GM21786 (cell line): ENCODE measurements around the gene BRF1.
"Not testable (repeated sequence)": the region's sequence is repeated elsewhere in the genome, so short reads cannot be mapped to it uniquely, and the experiment has no call there.

ENCODE experiments used
- ATAC-seq: cut with Tn5 transposase; IDR thresholded peaks from one replicate; pipeline ENCODE4 v1.9.1; 2021; ENCODE audit not compliant: unreplicated experiment

Gene BRF1

GRCh38 chr14:105315941-105316576, 15.3 kb upstream of the BRF1 start:
- no peak for ATAC-seq

GRCh38 chr14:105315211-105315721, 14.5 kb upstream of the BRF1 start:
- no peak for ATAC-seq

GRCh38 chr14:105314287-105315200, 13.7 kb upstream of the BRF1 start, which contains the start of gene PACS2:
Gene PACS2, plus strand, starts transcription at chr14:105314748. Its CDS starts 171 bp downstream, at chr14:105314919.
- ATAC-seq, result peak; percentile 60

- peak; percentile 8 for ATAC-seq
These were observed 12.8 kb upstream of the BRF1 start for GRCh38 chr14:105313381-105314286.

GRCh38 chr14:105312973-105313372, 12.2 kb upstream of the BRF1 start:
- ATAC-seq, result no peak

GRCh38 chr14:105311838-105312237, 11.0 kb upstream of the BRF1 start:
- ATAC-seq, result no peak

GRCh38 chr14:105309371-105309770, 8.6 kb upstream of the BRF1 start:
- ATAC-seq, result no peak

GRCh38 chr14:105307052-105307727, 6.4 kb upstream of the BRF1 start:
- no peak for ATAC-seq

- ATAC-seq, result no peak
These were observed 5.0 kb upstream of the BRF1 start for GRCh38 chr14:105305791-105306190.

GRCh38 chr14:105305345-105305744, 4.5 kb upstream of the BRF1 start:
- no peak for ATAC-seq

- ATAC-seq, result no peak
These were observed 3.8 kb upstream of the BRF1 start for GRCh38 chr14:105304565-105304964.

GRCh38 chr14:105303949-105304348, 3.1 kb upstream of the BRF1 start:
- no peak for ATAC-seq

- ATAC-seq, result not testable (repeated sequence)
These were observed 1.1 kb upstream of the BRF1 start for GRCh38 chr14:105301915-105302249.

GRCh38 chr14:105301103-105301914, 508 bp upstream of the BRF1 start:
- peak; percentile 51 for ATAC-seq

- peak; percentile 15 for ATAC-seq
These were observed 903 bp downstream of the BRF1 start for GRCh38 chr14:105299654-105300541.

GRCh38 chr14:105297311-105297710, 3.5 kb downstream of the BRF1 start:
- not testable (repeated sequence) for ATAC-seq

- peak; percentile 70 for ATAC-seq
These were observed 6.6 kb downstream of the BRF1 start for GRCh38 chr14:105294142-105294597.
